Activated CD8-positive, alpha-beta memory T cell treated with anti-CD3 and anti-CD28 coated beads, Interleukin-2, amount 50 U/mL, for 4 hours (primary cell): Measurements from ENCODE around the gene ULK4.

Source experiments
- DNase-seq: peaks from one replicate; pipeline ENCODE4 v3.0.0-alpha.2; 2020

Gene ULK4

DNA sequence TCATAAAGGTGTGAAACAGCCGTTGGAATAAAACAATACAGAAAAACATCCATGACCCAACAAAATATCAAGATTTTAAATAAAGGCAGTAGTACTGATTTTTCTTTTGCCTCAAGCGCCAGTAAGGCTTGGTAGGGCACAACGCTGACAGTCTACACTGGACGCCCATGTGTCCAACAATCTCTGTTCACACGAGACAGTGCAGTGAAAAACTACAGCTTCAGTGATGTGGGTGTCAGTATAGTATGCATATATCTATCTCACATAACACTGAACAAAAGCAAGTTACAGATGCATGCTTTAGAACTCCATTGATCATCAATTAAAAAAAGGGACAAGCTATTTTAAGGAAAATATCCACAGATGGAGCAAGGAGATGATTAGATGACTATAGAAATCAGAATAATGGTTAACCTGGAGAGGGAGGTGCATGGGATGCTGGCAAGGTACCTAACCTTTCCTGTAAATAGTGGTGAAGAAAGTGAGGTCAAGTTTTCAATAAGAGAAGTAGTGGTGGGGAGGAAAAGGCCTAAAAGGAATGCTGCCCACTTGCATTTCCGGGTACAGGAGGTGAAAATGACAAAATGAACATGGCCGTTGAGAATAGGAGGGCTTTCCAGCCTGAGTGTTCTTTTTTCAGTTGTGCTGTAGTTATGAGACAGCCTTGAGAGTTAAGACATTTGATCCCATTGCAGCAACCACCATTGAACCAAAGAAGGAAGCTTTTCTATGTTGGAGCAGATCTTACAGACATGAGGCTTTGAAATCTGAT lies 719.9 kb downstream of the ULK4 start:
- DNase-seq, result no peak

GRCh38 chr3:41241161-41241560 lies 720.7 kb downstream of the ULK4 start:
- no peak for DNase-seq

- DNase-seq, result no peak
These were observed 722.3 kb downstream of the ULK4 start for GRCh38 chr3:41239587-41239986.

GRCh38 chr3:41237907-41238306 lies 724.0 kb downstream of the ULK4 start:
- no peak for DNase-seq

- no peak for DNase-seq
These were observed 725.7 kb downstream of the ULK4 start for GRCh38 chr3:41236228-41236627.

DNA sequence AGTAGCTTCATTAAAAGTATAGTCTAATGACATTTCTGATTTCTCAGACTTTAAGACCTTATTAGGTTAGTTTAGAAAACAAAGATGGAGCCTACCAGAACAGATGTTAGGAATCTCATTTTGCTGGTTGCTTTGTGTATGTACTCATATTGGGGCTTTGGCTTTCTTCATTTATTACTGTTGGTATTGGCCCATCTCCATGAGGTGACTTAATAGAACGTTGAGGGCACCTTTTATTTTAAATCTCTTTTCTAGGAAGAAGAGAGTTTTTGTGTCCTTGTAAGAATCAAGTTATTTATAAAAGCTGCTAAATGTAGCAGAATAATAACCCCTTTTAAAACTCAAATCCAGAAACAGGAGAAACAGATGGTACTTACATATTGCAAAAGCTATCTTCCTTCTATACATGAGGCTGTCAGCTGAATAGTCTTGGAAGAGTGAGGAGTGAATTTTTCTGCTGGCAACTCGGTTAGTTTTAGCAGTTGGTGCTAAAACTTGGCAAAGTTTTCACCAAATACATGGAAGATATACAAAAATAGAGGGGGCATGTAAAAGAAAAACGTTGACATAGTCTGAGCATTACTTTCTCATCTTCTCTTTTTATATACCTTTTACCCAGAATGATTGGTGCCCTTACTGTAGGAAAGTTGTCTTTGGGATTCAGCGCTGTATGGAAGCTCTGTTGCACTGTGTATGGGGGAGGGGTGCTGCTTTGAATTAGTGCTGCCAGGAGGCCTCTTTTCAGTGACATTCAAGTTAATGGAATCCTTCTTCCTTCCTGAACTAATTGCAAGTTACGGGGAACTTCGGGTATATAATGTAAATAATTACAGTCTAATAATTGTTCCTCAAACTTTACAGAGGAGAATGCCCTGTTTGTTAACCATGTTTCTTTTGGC lies 726.8 kb downstream of the ULK4 start:
- no peak for DNase-seq

- no peak for DNase-seq
These were observed 737.6 kb downstream of the ULK4 start for GRCh38 chr3:41224120-41224806.

DNA sequence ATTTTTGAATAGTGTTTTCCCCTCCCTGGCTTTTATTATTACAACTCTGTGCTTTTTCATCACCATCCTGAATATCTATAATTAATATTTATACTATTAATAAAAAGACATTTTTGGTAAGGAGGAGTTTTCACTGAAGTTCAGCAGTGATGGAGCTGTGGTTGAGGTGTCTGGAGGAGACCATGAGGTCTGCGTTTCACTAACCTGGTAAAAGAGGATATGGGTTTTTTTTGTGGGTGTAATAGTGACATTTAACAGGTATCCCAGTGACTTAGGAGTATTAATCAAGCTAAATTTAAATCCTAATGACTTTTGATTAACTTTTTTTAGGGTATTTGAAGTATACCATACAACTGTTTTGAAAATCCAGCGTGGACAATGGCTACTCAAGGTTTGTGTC lies 738.2 kb downstream of the ULK4 start:
- no peak for DNase-seq

- no peak for DNase-seq
These were observed 738.8 kb downstream of the ULK4 start for GRCh38 chr3:41223078-41223477.

GRCh38 chr3:41222501-41222900 lies 739.4 kb downstream of the ULK4 start:
- DNase-seq, result no peak

DNA sequence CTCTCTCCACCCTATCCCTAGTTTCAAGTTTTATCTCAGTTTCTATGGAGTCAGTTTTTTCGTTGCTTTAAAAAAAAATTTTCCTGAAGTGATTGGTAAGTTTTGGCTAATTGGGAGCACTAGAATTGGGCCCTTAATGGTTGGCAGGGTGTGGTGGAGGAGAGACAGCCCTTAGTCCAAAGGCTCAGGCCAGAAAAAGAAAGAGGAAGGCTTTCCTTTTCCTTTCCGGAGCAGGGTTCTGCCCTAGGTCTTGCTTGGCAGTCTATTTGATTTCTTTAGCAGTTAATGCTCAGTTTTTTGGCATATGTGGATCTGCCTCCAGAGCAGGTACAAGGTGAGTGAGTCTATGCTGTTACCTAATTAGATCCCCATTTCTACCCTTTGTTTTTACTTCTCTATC lies 739.9 kb downstream of the ULK4 start:
- no peak for DNase-seq

DNA sequence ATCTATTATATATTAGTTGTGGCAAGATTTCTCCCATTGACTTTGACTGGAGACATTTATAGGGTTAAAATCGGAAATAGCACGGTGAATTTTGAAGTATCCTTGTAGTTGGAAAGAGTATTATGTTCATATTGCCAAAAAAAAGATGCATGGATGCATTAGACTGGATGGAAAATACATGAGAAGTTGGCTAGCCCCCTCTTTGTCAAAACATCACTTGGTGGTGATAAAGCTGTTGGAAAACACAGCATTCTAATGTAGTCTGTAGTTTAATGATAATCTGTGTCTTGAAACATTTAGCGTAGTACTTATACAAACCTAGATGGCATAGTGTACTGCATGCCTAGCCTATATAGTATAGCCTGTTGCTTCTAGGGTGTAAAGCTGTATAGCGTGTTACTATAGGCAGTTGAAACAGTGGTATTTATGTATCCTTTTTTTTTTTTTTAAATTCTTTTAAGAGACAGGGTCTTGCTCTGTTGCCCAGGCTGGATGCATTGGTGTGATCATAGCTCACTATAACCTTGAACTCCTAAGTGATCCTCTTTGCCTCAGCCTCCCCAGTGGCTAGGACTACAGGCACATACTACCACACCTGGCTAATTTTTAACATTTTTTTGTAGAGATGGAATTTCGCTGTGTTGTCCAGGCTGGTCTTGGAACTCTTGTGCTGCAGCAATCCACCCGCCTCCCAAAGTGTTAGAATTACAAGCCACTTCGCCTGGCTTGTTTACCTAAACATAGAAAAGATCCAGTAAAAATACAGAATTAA lies 740.8 kb downstream of the ULK4 start:
- DNase-seq, result no peak

DNA sequence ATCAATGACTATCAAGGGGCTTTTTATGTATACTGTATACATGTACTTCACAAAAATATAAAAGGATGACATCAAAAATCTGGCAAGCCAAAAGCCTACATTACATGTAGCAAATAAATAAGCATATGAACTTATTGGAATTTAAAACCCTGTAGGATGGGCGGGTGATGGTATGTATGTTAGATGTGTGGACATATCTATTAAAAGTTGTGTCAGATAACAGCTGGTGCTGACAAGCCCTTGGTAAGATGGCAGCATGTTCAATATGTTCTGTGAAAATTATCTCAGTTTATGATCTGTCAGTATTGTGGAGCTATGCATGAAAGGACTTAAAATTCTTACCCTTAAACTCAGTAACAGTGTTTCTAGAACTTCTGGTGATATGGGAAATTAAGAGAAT lies 742.5 kb downstream of the ULK4 start:
- DNase-seq, result no peak

DNA sequence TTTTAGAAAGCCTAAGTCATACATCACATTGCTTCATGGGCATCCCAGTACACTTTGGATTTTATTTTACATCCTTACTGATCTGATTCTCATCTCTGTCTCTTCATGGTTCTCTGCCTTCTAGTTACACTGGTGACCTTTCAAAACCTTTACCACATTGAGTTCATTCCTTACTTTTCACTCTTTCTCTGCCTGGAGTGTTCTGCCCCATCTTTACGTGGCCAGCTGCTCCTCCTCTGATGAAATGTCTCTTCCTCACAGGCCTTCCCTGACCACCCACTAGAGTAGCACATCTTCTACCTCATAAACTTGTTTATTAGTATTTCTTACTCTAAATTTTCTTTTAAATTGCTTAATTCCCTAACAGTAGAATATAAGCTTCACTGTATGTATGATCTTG lies 744.9 kb downstream of the ULK4 start:
- DNase-seq, result no peak

DNA sequence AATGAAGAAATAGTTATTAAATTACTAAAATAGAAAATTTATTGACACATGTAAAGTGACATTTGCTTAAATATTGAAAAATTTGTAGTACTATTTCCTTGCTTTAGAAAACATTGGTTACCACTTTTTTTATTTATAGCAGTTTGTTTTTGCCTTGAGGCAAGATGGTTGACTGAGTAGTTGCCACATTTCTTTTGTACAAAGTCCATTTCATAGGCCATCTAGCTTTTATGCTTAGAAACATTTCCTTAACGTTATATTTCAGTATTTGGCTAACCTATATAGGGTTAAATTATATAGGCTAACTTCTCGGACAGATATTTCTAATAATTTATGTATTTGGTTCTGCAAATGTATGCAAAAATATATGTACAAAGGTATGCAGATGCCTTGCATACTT lies 745.5 kb downstream of the ULK4 start:
- DNase-seq, result no peak

GRCh38 chr3:41213588-41213987 lies 748.3 kb downstream of the ULK4 start:
- DNase-seq, result no peak

- no peak for DNase-seq
These were observed 749.8 kb downstream of the ULK4 start for GRCh38 chr3:41212088-41212487.

GRCh38 chr3:41210966-41211365 lies 750.9 kb downstream of the ULK4 start:
- no peak for DNase-seq

DNA sequence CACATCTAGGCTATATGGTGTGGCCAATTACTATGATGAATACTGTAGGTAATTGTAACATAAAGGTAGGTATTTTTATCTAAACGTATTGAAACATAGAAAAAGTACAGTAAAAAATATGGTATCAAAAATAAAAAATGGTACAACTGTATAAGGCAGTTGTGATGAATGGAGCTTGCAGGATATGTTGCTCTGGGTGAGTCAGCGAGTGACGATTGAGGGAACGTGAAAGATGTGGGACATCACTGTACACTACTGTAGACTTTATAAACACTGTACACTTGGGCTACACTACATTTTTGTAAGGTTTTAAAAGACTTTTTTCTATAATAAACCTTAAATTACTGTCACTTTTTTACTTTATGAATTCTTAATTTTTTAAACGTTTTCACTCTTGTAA lies 752.3 kb downstream of the ULK4 start:
- no peak for DNase-seq

DNA sequence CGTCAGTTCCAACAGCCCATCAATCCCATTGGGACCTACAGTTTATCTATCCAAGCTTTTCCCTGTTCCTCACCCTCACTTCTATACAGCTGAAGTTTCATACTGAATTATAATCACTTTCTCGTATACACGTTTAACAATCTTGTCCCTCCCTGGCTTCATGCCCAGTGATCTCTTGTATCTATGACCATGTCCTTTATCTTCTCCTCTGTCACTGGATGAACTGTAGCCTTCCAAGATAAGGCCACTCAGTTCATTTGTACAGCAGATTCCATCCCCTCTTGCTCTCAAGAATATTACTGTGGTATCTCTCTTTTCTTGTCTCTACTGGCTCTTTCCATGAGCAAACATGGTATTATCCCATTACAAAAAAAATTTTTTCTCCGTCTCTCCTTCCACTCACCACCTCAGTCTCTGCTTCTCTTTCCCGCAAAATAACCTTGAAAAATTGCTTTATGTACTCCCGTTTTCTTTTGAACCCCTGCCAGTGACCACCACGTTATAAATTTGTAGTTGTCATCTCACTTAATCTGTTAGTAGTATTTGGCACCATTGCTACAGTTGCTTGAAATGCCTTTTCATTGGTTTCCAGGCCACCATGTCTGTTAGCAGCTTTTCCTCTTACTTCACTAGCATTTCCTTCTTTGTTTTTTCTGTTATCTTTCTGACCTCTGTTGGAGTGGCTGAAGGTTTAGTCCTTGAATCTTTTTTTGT lies 753.2 kb downstream of the ULK4 start:
- no peak for DNase-seq

GRCh38 chr3:41207355-41207754 lies 754.5 kb downstream of the ULK4 start:
- DNase-seq, result no peak

DNA sequence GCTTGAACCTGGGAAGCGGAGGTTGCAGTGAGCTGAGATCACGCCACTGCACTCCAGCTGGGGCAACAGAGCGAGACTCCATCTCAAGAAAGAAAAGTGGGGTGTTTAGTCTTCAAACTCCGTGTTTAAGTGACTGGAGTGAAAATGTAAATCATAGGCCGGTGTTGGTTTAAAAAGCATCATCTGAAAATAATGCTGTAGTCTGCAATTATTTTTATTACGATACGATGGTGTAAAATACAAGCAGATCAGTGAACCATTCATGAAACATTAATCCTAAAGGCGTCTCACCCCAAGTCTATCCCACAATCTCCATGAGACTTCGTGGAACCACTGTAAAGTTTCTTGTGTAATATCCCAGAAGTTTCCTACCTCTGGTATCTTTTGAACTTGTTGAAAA lies 756.3 kb downstream of the ULK4 start:
- DNase-seq, result no peak
